Measurements from ENCODE around the gene PC. TPM values are rescaled to one million over a fixed set of nuclear protein-coding genes. Genes with fewer than 3 reads are reported as not detected.

The PC gene
- total RNA-seq, 1 experiment from 2014 or later, result 54.4 TPM

GRCh38 chr11:66883016-66883965 lies 74.9 kb downstream of the PC start:
- peak; percentile 54 for DNase-seq (ENCODE audit: low read depth)

DNA sequence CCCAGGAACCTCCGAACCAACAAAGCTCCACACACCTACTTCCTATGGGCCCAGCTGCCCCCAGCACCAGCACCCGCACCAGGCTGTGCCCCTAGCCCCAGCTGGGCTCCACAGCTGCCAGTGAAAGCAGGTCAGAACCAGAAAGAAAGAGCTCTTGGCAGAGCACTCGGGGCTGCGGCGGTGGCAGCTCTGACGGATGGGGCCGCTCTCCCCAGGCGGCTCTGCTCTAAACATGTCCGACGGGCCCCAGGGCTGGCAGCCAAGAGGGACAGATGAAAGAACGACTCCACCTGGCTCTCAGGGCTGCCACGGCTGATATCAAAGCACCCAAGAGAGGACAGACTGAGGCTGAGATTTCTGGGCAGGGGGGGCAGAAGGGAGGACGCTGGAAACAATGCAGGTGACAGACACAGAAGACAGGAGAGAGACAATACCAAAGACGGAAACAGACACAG lies 75.6 kb downstream of the PC start:
- no peak for DNase-seq (ENCODE audit: low read depth)

GRCh38 chr11:66881927-66882452 lies 76.2 kb downstream of the PC start:
- DNase-seq (ENCODE audit: low read depth), result no peak

DNA sequence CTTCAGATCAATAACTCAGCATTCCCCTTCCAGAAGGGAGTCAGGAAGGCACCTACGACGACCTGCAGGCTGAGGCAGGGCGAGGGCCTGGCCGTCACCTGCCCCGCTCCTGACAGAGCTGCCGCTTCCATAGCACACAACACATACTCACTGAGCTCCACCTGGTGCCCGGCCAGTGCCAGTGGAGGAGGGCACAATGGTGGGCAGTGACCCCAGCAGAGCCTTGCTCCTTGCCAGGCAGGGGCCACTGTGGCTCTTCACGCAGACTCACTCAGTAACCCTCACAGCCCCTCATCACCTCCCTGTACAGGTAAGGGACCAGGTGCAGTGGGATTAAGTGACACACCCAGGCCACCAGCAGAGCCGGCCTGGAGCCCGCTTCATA lies 76.7 kb downstream of the PC start:
- no peak for DNase-seq (ENCODE audit: low read depth)

GRCh38 chr11:66880496-66881450 lies 77.4 kb downstream of the PC start:
- peak; percentile 71 for DNase-seq (ENCODE audit: low read depth)

DNA sequence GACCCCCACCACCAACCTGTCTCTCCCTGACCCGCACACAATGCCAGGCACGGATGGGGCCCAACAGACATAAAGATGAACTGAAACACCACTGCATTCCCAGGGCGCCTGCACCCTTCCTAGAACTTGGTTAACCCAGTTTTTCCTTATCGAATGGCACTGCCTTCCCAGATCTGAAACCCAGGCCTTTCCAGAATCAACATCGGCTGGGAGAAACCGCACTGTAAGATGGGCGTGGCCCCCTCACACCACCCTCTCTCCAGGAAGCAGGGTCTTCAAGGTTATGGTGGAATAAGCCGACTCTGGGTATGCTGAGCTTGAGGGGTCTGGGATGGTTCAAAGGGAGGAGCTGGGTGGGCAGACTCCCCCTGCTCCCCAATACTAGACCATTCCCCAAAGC lies 78.2 kb downstream of the PC start:
- DNase-seq (ENCODE audit: low read depth), result no peak

DNA sequence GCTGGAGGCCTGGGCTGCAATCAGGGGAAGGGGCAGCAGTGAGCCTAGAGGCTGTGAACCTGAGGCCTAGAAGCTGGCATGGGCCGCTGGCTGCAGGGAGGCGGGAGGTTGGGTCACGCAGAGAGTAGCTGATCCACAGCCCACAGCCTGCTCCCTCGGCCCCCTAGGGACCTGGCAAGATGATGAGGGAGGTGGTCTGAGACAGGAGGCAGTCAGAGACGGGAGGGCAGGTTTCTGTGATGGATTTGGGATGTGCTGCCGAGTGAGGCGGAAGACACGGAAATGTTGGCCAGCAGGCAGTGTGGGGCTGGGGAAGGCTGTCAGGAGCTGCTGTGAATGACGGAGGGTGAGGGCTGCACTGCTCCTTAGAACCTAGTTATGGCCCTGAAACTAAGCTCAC lies 78.6 kb downstream of the PC start:
- no peak for DNase-seq (ENCODE audit: low read depth)

GRCh38 chr11:66879000-66879399 lies 79.2 kb downstream of the PC start:
- DNase-seq (ENCODE audit: low read depth), result no peak

GRCh38 chr11:66878474-66878873 lies 79.7 kb downstream of the PC start:
- peak; percentile 66 for DNase-seq (ENCODE audit: low read depth)

GRCh38 chr11:66877588-66878385 lies 80.4 kb downstream of the PC start:
- no peak for DNase-seq (ENCODE audit: low read depth)

DNA sequence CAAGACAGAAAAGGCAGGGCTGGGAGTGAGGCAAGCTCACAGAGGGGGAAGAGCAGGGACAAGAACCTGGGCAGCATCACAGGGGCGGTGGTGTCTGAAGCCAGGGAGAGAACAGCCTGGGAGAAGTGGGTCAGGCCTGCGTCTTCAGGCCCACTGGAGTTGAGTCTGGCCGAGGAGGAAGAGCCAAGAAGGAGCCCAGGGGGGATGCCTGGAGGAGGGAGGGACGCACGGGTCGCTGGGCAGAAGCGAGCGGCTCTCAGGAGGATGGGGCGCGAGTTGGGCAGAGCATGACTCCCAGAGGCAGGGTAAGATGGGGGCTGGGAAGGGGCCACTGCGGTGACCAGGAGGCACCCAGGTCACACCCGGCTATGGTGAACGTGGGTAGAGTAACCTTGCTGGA lies 82.8 kb downstream of the PC start:
- DNase-seq (ENCODE audit: low read depth), result no peak

- no peak for DNase-seq (ENCODE audit: low read depth)
Measured at GRCh38 chr11:66874232-66874631, 84.0 kb downstream of the PC start.

DNA sequence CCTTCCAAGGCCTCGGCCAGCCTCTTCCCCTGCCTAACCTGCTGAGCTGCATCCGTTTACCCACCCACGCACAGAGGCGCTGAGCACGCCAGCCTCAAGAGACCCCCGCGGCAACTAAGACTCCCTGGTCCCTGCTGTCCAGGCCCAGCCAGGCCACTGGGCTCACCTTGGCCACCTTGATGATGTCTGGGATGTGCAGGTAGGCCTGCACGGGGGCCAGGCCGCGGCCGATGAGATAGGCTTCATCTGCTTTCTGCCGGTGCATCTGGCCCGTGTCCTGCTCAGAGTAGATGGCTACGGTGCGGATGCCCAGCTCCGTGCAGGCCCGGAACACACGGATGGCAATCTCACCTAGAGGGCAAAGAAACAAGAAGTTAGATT lies 86.7 kb downstream of the PC start:
- DNase-seq (ENCODE audit: low read depth), result no peak

GRCh38 chr11:66870616-66871520 lies 87.3 kb downstream of the PC start:
- DNase-seq (ENCODE audit: low read depth), result no peak

GRCh38 chr11:66870131-66870530 lies 88.1 kb downstream of the PC start:
- no peak for DNase-seq (ENCODE audit: low read depth)

- DNase-seq (ENCODE audit: low read depth), result no peak
Measured at GRCh38 chr11:66869567-66869870, 88.7 kb downstream of the PC start.

GRCh38 chr11:66868726-66869566 lies 89.2 kb downstream of the PC start:
- no peak for DNase-seq (ENCODE audit: low read depth)

DNA sequence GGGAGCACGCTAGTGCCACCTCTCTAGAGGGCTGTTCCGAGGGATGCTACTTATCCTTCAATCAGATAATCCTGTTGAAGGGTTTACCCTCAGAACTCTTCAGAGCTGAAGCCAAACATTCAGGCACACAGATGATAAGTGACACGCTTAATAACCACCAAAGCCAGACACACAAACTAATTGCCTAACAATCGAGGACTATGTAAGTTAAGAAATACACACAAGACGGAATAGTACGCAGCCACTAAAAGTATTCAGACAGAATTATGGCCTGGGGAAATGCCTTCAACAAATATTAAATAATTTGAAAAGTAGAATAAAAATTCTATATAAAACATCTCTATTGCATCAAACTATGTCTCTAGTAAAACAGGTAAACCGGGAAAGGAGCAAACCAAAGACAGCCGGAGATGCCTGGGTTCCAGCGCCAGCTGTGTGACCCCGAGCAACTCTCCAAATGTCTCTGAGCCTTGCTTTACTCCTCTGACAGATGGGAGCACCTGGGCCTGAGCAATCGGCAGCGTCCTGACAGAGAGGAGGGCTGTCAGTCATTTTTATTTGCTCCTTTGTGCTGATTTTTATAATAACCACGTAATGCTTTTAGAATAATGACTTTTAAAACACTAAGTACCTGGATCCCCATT lies 90.0 kb downstream of the PC start:
- no peak for DNase-seq (ENCODE audit: low read depth)

DNA sequence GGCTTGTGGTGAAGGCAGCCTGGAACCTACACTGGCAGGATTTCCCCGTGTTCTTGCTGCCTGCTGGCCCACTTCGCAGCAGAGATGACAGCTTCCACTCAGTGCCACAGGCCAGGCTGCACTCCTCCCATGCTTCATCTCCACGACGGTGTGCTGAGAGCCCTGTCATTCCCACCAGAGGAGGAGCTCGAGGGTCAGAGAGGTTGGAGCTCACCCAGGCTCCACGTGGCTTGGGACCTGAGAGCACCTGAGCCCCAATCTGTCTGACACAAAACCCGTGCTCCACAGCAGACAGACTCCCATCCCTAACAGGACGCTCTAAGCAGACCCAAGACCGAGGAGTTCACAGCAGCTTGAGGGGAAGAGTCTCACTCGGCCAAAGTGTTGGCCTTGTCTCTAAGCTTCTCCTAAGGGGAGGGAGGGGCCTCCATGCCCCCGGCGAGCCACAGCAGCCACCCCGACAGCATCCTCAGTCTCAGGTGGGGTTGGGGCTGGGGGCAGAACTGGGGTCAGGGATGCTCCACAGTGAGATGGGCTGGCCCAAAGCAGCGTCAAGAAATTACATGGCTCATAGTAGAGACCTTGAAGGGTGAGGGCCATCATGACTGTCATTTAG lies 90.7 kb downstream of the PC start:
- no peak for DNase-seq (ENCODE audit: low read depth)
